ENCODE measurements around the gene CLDN18. TPM values are rescaled to one million over a fixed set of nuclear protein-coding genes. Genes with fewer than 3 reads are reported as not detected.

CLDN18 gene
- total RNA-seq, 1 donor from 2014 or later: not detected

- H3K4me3 ChIP-seq (ENCODE audit: low read depth, low read length): no peak overlapping the region
- TF ChIP-seq CTCF (conservative IDR thresholded peaks at IDR 0.05; ENCODE audit: low read depth, low read length): no peak
- no peak for DNase-seq (ENCODE audit: low read depth)
Observed at GRCh38 chr3:138046955-138047354, 37.0 kb downstream of the CLDN18 start.

- no peak for DNase-seq (ENCODE audit: low read depth)
- no peak for TF ChIP-seq CTCF (conservative IDR thresholded peaks at IDR 0.05; ENCODE audit: low read depth, low read length)
- H3K4me3 ChIP-seq (ENCODE audit: low read depth, low read length): no peak overlapping the region
Observed at GRCh38 chr3:138047596-138048158, 37.7 kb downstream of the CLDN18 start.

- no peak for DNase-seq (ENCODE audit: low read depth)
- TF ChIP-seq CTCF (conservative IDR thresholded peaks at IDR 0.05; ENCODE audit: low read depth, low read length): no peak
- no peak overlapping the region for H3K4me3 ChIP-seq (ENCODE audit: low read depth, low read length)
Observed at GRCh38 chr3:138049157-138049919, 39.4 kb downstream of the CLDN18 start.

GRCh38 chr3:138051947-138052802 is 42.2 kb downstream of the CLDN18 start:
- TF ChIP-seq CTCF (conservative IDR thresholded peaks at IDR 0.05; ENCODE audit: low read depth, low read length): peak; percentile 86
- no peak overlapping the region for H3K4me3 ChIP-seq (ENCODE audit: low read depth, low read length)
- no peak for DNase-seq (ENCODE audit: low read depth)

GRCh38 chr3:138054057-138054456 is 44.1 kb downstream of the CLDN18 start:
- DNase-seq (ENCODE audit: low read depth): no peak
- no peak for TF ChIP-seq CTCF (conservative IDR thresholded peaks at IDR 0.05; ENCODE audit: low read depth, low read length)
- no peak overlapping the region for H3K4me3 ChIP-seq (ENCODE audit: low read depth, low read length)

- no peak for TF ChIP-seq CTCF (conservative IDR thresholded peaks at IDR 0.05; ENCODE audit: low read depth, low read length)
- DNase-seq (ENCODE audit: low read depth): no peak
- no peak overlapping the region for H3K4me3 ChIP-seq (ENCODE audit: low read depth, low read length)
Observed at GRCh38 chr3:138057384-138057783, 47.4 kb downstream of the CLDN18 start.
